ENCODE data around the gene ARFGAP1.

GRCh38 chr20:63244468-63244867 lies 28.1 kb upstream of the ARFGAP1 start:
- TF ChIP-seq POLR2A (IDR thresholded peaks at IDR 0.05) (no peak), CTCF (IDR thresholded peaks at IDR 0.05) (no peak)

All from uterus (tissue), 2 donors.